ENCODE data around the gene SNAPC2. TPM values are rescaled to one million over a fixed set of nuclear protein-coding genes. Genes with fewer than 3 reads are reported as not detected.

SNAPC2 gene
- total RNA-seq, 1 experiment from 2014 or later, result 23.2 TPM

DNA sequence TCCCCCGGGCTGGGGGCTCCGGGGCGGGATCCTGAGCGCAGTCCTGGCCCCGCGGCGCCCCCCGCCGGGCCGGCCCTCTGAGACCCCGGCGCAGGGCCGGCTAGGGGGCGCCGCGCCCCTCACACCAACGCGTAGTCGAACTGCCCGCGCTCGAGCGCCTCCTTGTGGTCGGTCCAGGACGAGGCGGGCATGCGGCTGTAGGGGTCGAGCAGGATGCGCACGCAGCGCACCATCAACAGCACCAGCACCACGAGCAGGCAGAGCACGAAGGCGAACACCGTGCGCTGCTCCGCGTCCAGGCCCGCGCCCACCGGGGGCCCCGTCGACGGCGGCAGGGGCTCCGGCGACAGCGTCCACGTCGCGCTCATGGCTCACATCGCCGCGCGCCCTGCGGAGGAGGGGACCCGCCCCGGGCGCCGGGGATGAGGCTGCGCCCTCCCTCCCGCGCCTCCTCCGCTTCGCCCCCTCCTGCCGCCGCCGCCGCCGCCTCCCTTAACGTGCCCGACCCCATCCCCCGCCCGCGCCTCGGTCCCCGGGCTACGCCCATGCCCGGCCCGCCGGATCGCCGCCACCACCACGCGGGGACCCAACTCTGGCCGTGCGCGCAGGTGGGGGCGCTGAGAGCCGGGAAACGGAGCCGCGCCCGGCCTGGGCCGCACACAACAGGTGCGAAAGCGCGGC is 5.2 kb downstream of the SNAPC2 start (continued):
- TF ChIP-seq ZSCAN18 (CRISPR knock-in tag; IDR thresholded peaks at IDR 0.05), result no peak
- TF ChIP-seq, protein P1, sequence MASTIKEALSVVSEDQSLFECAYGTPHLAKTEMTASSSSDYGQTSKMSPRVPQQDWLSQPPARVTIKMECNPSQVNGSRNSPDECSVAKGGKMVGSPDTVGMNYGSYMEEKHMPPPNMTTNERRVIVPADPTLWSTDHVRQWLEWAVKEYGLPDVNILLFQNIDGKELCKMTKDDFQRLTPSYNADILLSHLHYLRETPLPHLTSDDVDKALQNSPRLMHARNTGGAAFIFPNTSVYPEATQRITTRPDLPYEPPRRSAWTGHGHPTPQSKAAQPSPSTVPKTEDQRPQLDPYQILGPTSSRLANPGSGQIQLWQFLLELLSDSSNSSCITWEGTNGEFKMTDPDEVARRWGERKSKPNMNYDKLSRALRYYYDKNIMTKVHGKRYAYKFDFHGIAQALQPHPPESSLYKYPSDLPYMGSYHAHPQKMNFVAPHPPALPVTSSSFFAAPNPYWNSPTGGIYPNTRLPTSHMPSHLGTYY (CRISPR knock-in tag; IDR thresholded peaks at IDR 0.05), result no peak
- TF ChIP-seq RORB (CRISPR knock-in tag; IDR thresholded peaks at IDR 0.05), result no peak
- peak; percentile 86; the same call in 1 of the 2 replicates for TF ChIP-seq TCF7 (CRISPR knock-in tag; IDR thresholded peaks at IDR 0.05; ENCODE audit: low read depth)
- peak; percentile 65; the same call in 1 of the 2 replicates for TF ChIP-seq TEAD4 (CRISPR knock-in tag; IDR thresholded peaks at IDR 0.05)
- no peak for TF ChIP-seq ZNF425 (CRISPR knock-in tag; conservative IDR thresholded peaks at IDR 0.05)
- TF ChIP-seq IRF2 (CRISPR knock-in tag; IDR thresholded peaks at IDR 0.05; ENCODE audit: borderline replicate concordance, low read depth), result no peak
- no peak for TF ChIP-seq ZNF263 (CRISPR knock-in tag; IDR thresholded peaks at IDR 0.05; ENCODE audit: low read depth)
- TF ChIP-seq TP53 (CRISPR knock-in tag; IDR thresholded peaks at IDR 0.05), result peak; percentile 97
- TF ChIP-seq, protein P2, sequence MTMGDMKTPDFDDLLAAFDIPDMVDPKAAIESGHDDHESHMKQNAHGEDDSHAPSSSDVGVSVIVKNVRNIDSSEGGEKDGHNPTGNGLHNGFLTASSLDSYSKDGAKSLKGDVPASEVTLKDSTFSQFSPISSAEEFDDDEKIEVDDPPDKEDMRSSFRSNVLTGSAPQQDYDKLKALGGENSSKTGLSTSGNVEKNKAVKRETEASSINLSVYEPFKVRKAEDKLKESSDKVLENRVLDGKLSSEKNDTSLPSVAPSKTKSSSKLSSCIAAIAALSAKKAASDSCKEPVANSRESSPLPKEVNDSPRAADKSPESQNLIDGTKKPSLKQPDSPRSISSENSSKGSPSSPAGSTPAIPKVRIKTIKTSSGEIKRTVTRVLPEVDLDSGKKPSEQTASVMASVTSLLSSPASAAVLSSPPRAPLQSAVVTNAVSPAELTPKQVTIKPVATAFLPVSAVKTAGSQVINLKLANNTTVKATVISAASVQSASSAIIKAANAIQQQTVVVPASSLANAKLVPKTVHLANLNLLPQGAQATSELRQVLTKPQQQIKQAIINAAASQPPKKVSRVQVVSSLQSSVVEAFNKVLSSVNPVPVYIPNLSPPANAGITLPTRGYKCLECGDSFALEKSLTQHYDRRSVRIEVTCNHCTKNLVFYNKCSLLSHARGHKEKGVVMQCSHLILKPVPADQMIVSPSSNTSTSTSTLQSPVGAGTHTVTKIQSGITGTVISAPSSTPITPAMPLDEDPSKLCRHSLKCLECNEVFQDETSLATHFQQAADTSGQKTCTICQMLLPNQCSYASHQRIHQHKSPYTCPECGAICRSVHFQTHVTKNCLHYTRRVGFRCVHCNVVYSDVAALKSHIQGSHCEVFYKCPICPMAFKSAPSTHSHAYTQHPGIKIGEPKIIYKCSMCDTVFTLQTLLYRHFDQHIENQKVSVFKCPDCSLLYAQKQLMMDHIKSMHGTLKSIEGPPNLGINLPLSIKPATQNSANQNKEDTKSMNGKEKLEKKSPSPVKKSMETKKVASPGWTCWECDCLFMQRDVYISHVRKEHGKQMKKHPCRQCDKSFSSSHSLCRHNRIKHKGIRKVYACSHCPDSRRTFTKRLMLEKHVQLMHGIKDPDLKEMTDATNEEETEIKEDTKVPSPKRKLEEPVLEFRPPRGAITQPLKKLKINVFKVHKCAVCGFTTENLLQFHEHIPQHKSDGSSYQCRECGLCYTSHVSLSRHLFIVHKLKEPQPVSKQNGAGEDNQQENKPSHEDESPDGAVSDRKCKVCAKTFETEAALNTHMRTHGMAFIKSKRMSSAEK (CRISPR knock-in tag; IDR thresholded peaks at IDR 0.05; ENCODE audit: borderline replicate concordance), result no peak
- TF ChIP-seq OVOL2 (CRISPR knock-in tag; IDR thresholded peaks at IDR 0.05; ENCODE audit: borderline replicate concordance), result no peak
- peak; percentile 92; the same call in 1 of the 2 replicates for TF ChIP-seq JUN (CRISPR knock-in tag; IDR thresholded peaks at IDR 0.05)
- TF ChIP-seq MLX (CRISPR knock-in tag; IDR thresholded peaks at IDR 0.05), result no peak
- peak; percentile 80; the same call in 1 of the 2 replicates for TF ChIP-seq E2F4 (CRISPR knock-in tag; IDR thresholded peaks at IDR 0.05; ENCODE audit: borderline replicate concordance, low read depth)
- peak; percentile 55; the same call in 1 of the 2 replicates for TF ChIP-seq CREM (CRISPR knock-in tag; IDR thresholded peaks at IDR 0.05)
- TF ChIP-seq MAX (CRISPR knock-in tag; IDR thresholded peaks at IDR 0.05), result peak; percentile 98
- peak; percentile 94 for TF ChIP-seq MYBL2 (CRISPR knock-in tag; IDR thresholded peaks at IDR 0.05)
- TF ChIP-seq USF1 (CRISPR knock-in tag; IDR thresholded peaks at IDR 0.05), result peak; percentile 58
- TF ChIP-seq FOXP1 (CRISPR knock-in tag; IDR thresholded peaks at IDR 0.05; ENCODE audit: borderline replicate concordance), result peak; percentile 98
- TF ChIP-seq ZNF317 (CRISPR knock-in tag; IDR thresholded peaks at IDR 0.05; ENCODE audit: borderline replicate concordance, low read depth), result no peak
- TF ChIP-seq, protein P3, sequence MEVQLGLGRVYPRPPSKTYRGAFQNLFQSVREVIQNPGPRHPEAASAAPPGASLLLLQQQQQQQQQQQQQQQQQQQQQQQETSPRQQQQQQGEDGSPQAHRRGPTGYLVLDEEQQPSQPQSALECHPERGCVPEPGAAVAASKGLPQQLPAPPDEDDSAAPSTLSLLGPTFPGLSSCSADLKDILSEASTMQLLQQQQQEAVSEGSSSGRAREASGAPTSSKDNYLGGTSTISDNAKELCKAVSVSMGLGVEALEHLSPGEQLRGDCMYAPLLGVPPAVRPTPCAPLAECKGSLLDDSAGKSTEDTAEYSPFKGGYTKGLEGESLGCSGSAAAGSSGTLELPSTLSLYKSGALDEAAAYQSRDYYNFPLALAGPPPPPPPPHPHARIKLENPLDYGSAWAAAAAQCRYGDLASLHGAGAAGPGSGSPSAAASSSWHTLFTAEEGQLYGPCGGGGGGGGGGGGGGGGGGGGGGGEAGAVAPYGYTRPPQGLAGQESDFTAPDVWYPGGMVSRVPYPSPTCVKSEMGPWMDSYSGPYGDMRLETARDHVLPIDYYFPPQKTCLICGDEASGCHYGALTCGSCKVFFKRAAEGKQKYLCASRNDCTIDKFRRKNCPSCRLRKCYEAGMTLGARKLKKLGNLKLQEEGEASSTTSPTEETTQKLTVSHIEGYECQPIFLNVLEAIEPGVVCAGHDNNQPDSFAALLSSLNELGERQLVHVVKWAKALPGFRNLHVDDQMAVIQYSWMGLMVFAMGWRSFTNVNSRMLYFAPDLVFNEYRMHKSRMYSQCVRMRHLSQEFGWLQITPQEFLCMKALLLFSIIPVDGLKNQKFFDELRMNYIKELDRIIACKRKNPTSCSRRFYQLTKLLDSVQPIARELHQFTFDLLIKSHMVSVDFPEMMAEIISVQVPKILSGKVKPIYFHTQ (CRISPR knock-in tag; IDR thresholded peaks at IDR 0.05), result no peak
- peak; percentile 96 for TF ChIP-seq TEAD1 (CRISPR knock-in tag; IDR thresholded peaks at IDR 0.05)
- peak; percentile 92 for TF ChIP-seq ZNF232 (CRISPR knock-in tag; IDR thresholded peaks at IDR 0.05)
- no peak for TF ChIP-seq PRRX2 (CRISPR knock-in tag; IDR thresholded peaks at IDR 0.05)

Data from WTC11 (cell line).